22Rv1 (cell line): ENCODE measurements around the gene SYNE2.
"Not testable (repeated sequence)": the region's sequence is repeated elsewhere in the genome, so short reads cannot be mapped to it uniquely, and the experiment has no call there.

Experiments used
- H3K27ac ChIP-seq: fragments of 450-650 bp; 2 replicates; pipeline ENCODE4 v1.5.1; 2017
- CTCF ChIP-seq: fragments of 450-650 bp; IDR thresholded peaks from 2 replicates; pipeline ENCODE4 v1.5.1; 2017; ENCODE audit warnings: mild to moderate bottlenecking
- ZFX ChIP-seq: fragments of 450-650 bp; IDR thresholded peaks from 2 replicates; pipeline ENCODE4 v1.6.1; 2017; ENCODE audit warnings: antibody characterized with exemption, borderline replicate concordance

SYNE2 gene

DNA sequence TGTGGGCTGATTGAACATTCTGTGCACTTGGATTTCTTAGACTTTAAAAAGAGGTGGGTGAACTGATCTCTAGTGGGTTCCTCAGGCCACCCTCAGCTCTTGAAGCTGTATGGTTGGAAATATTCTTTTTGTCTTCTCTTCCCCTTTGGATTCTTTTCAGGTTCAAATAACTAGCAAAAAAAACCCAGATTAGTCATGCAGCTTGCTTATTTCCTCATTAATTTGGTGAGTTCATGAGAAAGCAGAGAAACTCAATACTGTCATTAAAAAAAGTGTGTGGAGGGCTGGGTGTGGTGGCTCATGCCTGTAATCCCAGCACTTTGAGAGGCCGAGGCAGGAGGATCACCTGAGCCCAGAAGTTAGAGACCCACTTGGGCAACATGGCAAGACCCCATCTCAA lies 258.0 kb downstream of the SYNE2 start:
- no peak overlapping the region for H3K27ac ChIP-seq
- no peak for TF ChIP-seq CTCF
- no peak for TF ChIP-seq ZFX

DNA sequence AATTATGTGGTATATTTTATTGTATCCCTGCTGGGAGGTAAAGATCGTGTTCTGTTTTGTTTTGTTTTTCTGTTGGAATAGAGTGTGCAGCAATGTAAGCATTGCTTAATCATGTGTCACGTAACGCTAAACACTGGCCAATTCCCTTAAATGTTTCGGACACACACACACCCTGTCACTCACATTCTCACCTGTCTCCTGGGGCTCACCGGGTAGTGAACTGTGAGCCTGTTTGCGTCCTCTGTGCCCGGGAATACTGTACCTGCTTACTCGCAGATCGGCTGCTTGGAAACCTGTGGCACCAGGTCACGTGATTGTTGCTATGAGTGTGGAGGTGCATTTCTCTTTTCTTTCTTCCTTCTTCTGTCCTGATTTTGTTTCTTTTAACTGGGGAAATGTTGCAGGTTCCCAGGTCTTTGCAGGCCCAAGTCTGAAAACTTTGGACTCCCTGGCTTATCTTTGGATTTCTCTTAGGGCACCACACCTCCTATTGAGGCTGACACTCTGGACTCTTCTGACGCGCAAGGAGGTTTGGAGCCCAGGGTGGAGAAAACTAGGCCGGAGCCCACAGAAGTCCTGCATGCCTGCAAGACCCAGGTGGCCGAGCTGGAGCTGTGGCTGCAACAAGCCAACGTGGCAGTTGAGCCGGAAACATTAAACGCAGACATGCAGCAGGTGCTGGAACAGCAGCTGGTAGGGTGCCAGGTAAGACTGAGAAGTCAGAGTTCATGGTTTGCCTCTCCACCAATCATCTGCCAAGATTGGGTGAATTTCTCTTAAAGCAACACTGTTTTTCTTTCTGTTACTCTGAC lies 260.3 kb downstream of the SYNE2 start:
- H3K27ac ChIP-seq = peak overlapping the region; percentile 79
- TF ChIP-seq ZFX (no peak), CTCF (no peak)

GRCh38 chr14:64114166-64114565 lies 261.4 kb downstream of the SYNE2 start:
- TF ChIP-seq CTCF = no peak
- TF ChIP-seq ZFX = no peak
- no peak overlapping the region for H3K27ac ChIP-seq

DNA sequence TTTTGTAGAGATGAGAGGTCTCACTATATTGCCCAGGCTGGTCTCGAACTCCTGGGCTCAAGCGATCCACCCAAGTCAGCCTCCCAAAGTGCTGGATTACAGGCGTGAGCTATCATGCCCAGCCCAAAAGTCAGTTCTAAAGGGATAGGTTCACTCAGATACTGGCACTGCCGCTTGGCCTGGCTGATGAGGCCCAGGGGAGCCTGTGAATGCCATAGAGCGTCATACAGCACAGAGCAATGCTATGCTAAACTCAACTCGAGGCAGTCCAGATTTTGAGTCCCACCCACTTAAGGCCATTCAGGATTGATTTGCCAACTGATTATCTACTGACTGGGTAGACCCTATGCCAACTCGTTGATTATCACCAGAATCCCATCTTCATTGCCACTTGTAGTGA lies 262.0 kb downstream of the SYNE2 start:
- H3K27ac ChIP-seq = no peak overlapping the region
- TF ChIP-seq ZFX (no peak), CTCF (no peak)

GRCh38 chr14:64115401-64115800 lies 262.6 kb downstream of the SYNE2 start:
- no peak overlapping the region for H3K27ac ChIP-seq
- no peak for TF ChIP-seq ZFX
- no peak for TF ChIP-seq CTCF

DNA sequence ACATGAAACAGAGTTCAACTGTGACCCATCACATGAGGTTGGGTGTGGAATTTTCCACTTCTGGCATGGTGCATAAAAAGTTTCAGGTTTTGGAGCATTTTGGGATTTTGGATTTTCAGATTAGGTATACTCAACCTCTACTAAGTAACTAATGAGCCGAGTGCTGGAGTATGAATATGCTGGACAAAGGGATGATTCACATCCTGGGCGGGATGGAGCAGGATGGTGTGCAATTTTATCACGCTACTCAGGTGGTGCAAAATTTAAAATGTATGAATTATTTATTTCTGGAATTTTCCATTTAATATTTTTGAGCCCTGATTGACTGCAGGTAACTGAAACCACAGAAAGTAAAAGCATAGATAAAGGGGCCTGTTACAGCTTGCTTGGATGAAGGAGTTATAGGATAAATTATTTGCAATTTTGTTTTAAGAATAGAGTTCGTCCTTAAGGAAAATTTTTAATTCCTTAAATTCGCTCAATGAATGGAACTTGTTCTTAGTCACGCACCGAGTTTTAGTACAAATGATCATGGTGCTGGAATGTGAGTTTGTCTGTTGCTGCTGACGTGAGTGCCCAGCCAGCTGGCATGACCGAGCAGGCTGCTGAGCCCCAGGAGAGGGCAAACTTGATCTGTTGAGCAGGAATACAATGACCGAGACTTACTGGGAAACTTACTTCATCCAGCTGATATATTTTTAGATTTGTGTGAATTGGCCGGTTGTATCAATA lies 265.0 kb downstream of the SYNE2 start:
- TF ChIP-seq CTCF (no peak), ZFX (no peak)
- no peak overlapping the region for H3K27ac ChIP-seq

DNA sequence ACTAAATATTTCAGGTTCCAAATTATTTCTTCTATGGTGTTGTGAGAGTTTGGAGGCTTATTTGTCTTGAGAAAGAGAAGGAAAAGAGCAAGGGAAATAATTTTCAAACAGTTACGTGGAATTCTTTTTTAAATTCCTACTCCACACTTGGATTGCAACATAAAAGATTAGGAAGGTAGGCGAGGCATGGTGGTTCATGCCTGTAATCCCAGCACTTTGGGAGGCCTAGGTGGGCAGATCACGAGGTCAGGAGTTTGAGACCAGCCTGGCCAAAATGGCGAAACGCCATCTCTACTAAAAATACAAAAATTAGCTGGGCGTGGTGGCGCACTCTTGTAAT lies 265.6 kb downstream of the SYNE2 start:
- not testable (repeated sequence) for H3K27ac ChIP-seq
